Stimulated activated CD8-positive, alpha-beta memory T cell treated with anti-CD3 and anti-CD28 coated beads, Interleukin-4, amount 100 ng/mL, for 48 hours (primary cell): Measurements from ENCODE around the gene DEPDC7.

Experiments
- DNase-seq: peaks from one replicate; pipeline ENCODE4 v3.0.0-alpha.2; 2020

DEPDC7 gene

DNA sequence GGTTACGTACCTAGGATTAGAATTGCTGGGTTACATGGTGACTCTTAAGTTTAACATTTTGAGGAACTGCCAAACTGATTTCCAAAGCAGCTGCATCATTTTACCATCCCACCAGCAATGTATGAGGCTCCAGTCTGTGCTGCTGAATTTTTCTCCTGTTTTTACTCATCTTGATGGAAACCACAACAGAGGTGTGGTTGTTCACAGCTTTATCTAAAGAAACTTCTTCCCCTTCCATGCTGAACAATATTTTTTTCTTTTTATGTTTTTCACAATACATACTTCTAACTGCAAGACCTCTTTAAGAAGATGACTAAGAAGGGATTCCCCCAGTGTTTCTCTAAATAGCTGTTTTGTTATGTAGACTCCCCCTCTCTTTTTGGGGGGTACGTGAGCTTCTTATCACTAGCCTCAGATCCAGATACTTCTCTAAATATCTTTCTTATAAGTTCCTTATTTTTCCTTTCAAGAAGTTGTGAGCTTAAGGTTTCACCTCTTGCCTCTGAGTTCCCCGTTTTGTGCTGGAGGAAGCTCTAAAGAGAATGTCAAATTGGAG is 47.7 kb downstream of the DEPDC7 start:
- DNase-seq: no peak

DNA sequence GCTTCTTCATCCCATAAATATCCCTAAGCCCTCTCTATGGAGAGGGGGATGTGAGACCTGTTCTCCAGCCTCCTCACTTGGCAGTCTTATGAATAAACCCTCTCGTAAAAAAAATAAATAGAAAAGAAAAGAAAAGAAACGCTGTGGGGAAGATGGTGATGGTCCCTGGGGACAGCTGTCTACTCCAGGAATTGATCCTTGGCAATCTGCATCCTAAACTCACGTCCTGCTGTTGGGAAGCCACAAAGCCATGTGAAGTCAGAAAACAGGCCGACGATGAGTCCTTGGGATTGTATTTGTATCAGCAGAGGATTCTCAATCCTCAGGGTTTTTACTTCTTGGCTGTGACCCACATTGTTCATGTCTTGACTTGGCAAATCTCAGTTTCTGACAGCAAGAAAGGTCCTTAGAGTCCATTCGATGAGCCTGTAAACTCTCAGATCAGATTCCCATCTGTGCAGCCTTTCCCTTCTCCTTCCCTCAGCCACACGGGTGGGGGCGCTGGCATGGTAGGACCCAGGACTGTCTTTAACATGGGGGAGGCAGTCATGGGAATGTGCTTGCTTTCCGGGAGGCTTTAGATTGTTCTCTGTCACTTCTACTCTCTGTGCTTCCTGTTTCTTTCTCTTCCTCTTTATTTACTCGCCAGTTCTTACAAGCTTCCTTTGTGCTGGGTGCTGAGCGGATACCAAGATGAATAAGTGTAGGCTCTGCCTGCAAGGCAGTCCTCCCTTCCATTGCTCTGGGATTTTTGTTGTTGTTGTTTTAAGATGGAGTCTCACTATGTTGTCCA is 48.6 kb downstream of the DEPDC7 start:
- no peak for DNase-seq

DNA sequence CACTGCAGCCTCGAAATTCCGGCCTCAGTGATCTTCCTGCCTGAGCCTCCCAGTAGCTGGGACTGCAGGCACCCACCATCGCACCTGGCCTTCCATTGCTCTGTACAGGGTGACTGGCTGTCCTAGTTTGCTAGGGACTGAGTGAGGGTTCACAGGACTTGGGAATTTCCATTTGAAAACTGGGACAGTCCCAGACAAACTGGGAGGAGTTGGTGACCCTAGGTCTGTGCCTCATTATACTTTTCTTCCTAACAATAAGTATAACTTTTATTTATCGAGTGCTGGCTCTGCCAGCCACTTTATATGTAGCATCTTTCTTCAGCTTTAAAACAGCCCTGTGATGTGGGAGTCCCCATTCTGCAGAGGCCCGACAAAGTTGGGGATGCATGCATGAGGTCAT is 49.2 kb downstream of the DEPDC7 start:
- DNase-seq: no peak

DNA sequence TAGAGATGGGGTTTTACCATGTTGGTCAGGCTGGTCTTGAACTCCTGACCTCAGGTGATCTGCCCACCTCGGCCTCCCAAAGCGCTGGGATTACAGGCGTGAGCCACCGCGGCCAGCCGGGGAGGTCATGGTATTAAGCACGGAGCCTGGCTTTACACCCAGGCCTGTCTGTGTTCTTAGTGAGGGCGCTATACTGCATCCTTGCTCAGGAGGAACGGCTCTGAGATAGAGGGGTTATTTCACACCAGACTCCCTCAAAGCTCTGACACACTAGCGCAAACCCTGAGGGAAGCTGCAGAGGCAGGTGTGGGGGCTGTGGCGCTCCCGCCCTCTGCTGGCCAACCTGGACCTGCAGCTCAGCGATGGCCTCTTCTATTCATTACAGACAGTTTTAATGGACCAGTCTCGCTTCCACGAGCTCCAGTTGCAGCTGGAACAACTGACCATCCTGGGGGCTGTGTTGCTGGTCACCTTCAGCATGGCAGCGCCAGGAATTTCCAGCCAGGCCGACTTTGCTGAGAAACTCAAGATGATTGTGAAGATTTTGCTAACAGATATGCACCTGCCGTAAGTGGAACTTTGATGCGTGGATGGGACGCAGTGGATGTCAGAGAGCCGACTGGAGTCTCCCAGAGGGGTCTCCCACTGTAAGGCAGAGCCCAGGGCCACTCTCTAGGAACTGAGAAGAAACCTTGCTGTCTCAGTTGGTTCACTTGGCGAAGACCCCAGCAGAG is 49.9 kb downstream of the DEPDC7 start:
- DNase-seq: peak; percentile 80

DNA sequence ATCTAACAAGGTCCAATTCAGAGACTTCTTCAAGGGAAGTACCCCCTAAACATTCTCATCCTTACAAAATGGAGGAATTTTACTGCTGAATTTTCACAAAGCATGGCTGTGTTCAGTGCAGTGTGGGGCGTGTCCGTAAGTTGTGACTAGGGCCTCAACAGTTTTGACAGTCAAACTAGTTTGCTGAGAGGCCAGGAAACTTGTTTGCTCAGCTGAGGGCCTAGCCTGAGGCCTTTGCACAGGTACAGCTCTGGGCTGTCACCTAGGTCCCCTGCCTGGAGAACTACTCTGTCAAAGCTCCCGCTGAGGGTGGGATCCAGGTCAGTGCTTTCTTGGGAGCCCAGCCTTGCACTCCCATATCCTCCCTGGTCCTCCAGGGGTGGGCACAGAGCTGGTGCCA is 51.6 kb downstream of the DEPDC7 start:
- DNase-seq: no peak

DNA sequence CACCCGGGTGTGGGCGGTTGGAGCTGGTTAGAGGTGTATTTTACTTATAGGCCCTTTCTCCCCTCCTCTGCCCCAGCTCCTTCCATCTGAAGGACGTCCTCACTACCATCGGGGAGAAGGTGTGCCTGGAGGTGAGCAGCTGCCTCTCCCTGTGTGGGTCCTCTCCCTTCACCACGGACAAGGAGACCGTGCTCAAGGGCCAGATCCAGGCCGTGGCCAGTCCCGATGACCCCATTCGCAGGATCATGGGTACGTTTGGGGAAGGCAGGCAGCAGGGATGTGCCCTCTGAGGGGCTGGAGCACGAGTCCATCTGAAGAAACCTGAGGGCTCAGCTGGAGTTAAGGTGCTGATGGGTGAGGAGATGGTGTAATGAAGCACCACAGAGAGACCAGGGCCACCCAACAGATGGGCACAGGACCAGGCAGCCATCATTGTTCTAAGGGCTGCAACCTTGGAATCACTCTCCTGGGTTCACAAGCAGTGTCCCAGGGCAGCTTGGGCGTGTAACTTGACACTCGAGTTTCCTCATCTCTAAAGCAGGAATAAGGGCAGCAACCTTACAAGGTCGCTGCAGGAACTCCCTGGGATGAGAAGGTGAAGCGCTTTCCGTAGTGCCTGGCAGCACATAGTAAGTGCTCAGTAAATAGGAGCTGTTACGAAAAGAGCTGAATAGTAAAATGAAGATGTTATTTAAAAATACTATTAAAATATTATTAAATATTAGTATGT is 53.1 kb downstream of the DEPDC7 start:
- DNase-seq: no peak

DNA sequence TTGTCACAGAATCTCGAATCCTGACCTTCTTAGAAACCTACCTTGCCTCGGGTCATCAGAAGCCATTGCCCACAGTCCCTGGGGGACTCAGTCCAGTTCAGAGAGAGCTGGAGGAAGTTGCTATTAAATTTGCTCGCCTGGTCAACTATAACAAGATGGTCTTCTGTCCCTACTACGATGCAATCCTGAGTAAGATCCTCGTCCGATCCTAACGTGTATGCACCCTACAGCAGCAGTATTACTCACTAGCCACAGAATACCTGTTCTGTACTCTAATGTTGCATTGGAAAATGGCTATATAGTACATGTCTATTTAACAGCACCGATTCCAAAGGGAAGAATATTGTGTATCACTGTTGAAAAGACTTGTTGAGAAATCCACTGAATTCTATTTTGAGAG is 56.8 kb downstream of the DEPDC7 start:
- DNase-seq: no peak
